ENCODE results near the gene XRCC4.
"Not testable (repeated sequence)": the region's sequence is repeated elsewhere in the genome, so short reads cannot be mapped to it uniquely, and the experiment has no call there.

The XRCC4 gene

GRCh38 chr5:83118471-83118870, 41.1 kb downstream of the XRCC4 start:
- no peak for DNase-seq (ENCODE audit: low read depth)

- no peak for DNase-seq (ENCODE audit: low read depth)
These were observed 41.6 kb downstream of the XRCC4 start for GRCh38 chr5:83118976-83119375.

- DNase-seq (ENCODE audit: low read depth): no peak
These were observed 47.2 kb downstream of the XRCC4 start for GRCh38 chr5:83124593-83124992.

GRCh38 chr5:83125560-83125959, 48.2 kb downstream of the XRCC4 start:
- DNase-seq (ENCODE audit: low read depth): no peak

- DNase-seq (ENCODE audit: low read depth): no peak
These were observed 49.2 kb downstream of the XRCC4 start for GRCh38 chr5:83126501-83126900.

GRCh38 chr5:83133797-83134196, 56.5 kb downstream of the XRCC4 start:
- no peak for DNase-seq (ENCODE audit: low read depth)

GRCh38 chr5:83142526-83142925, 65.2 kb downstream of the XRCC4 start:
- no peak for DNase-seq (ENCODE audit: low read depth)

- DNase-seq (ENCODE audit: low read depth): no peak
These were observed 67.9 kb downstream of the XRCC4 start for GRCh38 chr5:83145241-83145640.

- DNase-seq (ENCODE audit: low read depth): no peak
These were observed 68.6 kb downstream of the XRCC4 start for GRCh38 chr5:83145882-83146331.

- DNase-seq (ENCODE audit: low read depth): no peak
These were observed 69.1 kb downstream of the XRCC4 start for GRCh38 chr5:83146441-83146840.

- no peak for DNase-seq (ENCODE audit: low read depth)
These were observed 70.2 kb downstream of the XRCC4 start for GRCh38 chr5:83147593-83147992.

GRCh38 chr5:83148370-83148769, 71.0 kb downstream of the XRCC4 start:
- no peak for DNase-seq (ENCODE audit: low read depth)

GRCh38 chr5:83149671-83150070, 72.3 kb downstream of the XRCC4 start:
- DNase-seq (ENCODE audit: low read depth): peak; percentile 33

- peak; percentile 6 for DNase-seq (ENCODE audit: low read depth)
These were observed 74.5 kb downstream of the XRCC4 start for GRCh38 chr5:83151821-83152220.

- not testable (repeated sequence) for DNase-seq (ENCODE audit: low read depth)
These were observed 75.6 kb downstream of the XRCC4 start for GRCh38 chr5:83152996-83153395.

- DNase-seq (ENCODE audit: low read depth): no peak
These were observed 78.7 kb downstream of the XRCC4 start for GRCh38 chr5:83156001-83156400.

- no peak for DNase-seq (ENCODE audit: low read depth)
These were observed 79.8 kb downstream of the XRCC4 start for GRCh38 chr5:83157163-83157562.

GRCh38 chr5:83162601-83163000, 85.3 kb downstream of the XRCC4 start:
- no peak for DNase-seq (ENCODE audit: low read depth)

GRCh38 chr5:83167538-83167937, 90.2 kb downstream of the XRCC4 start:
- DNase-seq (ENCODE audit: low read depth): no peak

GRCh38 chr5:83169571-83170337, 92.4 kb downstream of the XRCC4 start:
- no peak for DNase-seq (ENCODE audit: low read depth)

GRCh38 chr5:83172011-83172410, 94.7 kb downstream of the XRCC4 start:
- DNase-seq (ENCODE audit: low read depth): no peak

GRCh38 chr5:83172655-83173054, 95.3 kb downstream of the XRCC4 start:
- DNase-seq (ENCODE audit: low read depth): no peak

- no peak for DNase-seq (ENCODE audit: low read depth)
These were observed 96.5 kb downstream of the XRCC4 start for GRCh38 chr5:83173826-83174225.

- DNase-seq (ENCODE audit: low read depth): no peak
These were observed 100.5 kb downstream of the XRCC4 start for GRCh38 chr5:83177803-83178202.
